GM12875 (cell line): ENCODE data around the gene ABCB9.

Source experiments
- H3K4me3 ChIP-seq: one replicate; pipeline ENCODE4 v1.5.1; 2011; ENCODE audit warnings: low read depth, low read length, control low read depth
- TF ChIP-seq, protein P1 (sequence below): IDR thresholded peaks from 2 replicates; pipeline ENCODE4 v1.5.1; 2011; ENCODE audit warnings: low read depth, mild to moderate bottlenecking, control low read depth, inconsistent platforms, low read length, moderate library complexity, borderline replicate concordance; ENCODE audit not compliant: insufficient read depth

Gene ABCB9

DNA sequence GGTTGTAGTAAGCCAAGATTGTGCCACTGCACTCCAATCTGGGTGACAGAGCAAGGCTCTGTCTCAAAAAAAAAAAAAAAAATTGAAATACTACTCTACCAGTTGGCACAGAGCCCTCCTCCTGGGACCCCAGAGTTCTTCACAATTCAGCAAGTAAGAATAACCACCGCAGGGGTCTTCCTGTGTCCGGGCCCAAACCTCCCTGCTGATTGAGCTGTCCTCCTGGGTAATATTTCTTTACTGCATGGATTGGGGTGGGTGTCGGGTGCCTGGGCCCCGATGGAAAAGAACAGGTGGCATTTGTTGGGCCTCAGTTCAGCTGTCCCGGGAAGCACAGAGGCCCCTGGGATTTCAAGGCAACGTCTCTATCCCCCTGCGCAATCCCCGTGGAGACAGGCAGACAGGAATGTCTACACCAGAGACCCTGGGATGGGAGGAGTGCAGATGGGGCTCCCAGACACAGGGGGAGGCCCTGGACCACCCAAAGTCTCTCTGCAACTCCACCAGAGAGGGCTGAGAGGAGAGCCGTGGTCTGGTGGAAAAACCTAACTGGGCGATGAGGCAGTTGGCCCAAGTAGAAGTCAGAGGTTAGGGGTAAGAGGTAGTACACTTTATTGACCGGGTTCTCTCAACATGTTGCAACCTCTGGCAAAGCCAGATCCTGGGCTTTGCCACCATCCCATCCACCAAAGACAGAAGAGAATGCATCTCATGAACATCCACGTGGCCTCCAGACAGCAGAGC, 37.7 kb downstream of the ABCB9 start:
- TF ChIP-seq, protein P1, sequence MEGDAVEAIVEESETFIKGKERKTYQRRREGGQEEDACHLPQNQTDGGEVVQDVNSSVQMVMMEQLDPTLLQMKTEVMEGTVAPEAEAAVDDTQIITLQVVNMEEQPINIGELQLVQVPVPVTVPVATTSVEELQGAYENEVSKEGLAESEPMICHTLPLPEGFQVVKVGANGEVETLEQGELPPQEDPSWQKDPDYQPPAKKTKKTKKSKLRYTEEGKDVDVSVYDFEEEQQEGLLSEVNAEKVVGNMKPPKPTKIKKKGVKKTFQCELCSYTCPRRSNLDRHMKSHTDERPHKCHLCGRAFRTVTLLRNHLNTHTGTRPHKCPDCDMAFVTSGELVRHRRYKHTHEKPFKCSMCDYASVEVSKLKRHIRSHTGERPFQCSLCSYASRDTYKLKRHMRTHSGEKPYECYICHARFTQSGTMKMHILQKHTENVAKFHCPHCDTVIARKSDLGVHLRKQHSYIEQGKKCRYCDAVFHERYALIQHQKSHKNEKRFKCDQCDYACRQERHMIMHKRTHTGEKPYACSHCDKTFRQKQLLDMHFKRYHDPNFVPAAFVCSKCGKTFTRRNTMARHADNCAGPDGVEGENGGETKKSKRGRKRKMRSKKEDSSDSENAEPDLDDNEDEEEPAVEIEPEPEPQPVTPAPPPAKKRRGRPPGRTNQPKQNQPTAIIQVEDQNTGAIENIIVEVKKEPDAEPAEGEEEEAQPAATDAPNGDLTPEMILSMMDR, result no peak
- H3K4me3 ChIP-seq, result no peak overlapping the region

DNA sequence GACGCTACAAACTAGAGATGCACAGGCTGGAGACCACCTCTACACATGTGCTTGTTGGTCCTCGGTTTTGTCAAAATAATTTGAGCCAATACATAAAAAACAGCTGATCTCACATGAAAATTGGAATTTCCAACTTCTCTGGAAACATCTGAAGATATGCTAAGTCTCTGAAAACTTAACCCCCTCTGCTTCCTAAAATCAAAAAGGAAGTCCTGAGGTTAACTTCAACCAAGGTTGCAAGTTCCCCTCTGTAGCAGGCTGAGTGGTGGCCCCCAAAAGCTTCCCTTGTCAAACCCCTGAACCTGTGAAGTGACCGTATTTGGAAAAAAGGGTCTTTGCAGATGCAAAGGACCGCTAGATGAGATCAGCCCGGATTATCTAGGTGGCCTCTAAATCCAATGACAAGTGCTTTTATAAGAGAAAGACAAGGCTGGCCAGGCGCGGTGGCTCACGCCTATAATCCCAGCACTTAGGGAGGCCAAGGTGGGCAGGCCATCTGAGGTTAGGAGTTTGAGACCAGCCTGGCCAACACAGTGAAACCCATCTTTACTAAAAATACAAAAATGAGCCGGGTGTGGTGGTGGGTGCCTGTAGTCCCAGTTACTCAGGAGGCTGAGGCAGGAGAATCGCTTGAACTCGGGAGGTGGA, 38.4 kb downstream of the ABCB9 start:
- TF ChIP-seq, protein P1, result no peak
- H3K4me3 ChIP-seq, result no peak overlapping the region

DNA sequence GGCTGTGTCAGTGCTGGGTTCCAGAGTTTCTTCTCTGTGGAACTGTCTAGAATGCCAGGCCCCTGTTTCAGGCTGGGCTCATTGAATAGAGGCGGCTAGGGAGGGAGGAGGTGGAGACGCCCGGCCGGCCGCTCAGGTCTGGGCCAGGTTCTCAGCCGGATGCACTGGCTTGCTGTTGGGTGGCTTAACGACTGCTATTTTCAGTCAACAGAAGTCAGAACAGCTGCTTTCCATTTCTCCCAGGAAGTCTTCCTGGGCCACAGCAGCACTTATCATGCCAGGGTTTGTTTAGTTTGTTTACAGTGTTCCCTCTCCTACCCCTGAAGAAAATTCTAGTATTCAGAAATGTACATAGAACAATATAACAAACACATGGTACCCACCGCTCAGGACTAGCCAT, 44.3 kb downstream of the ABCB9 start:
- no peak overlapping the region for H3K4me3 ChIP-seq

DNA sequence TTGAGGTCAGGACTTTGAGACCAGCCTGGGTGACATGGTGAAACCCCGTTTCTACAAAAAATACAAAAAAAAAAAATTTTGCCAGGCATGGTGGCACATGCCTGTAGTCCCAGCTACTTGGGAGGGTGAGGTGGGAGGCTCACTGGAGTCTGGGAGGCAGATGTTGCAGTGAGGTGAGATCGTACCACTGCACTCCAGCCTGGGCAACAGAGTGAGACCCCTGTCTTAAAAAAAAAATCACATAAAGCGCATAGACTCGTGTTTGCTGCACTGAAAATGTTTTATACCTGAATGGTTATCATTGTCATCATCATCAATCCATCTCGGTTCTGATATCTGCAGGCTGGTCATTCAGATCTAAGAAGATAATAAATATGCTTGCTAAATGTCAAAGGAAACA, 45.6 kb downstream of the ABCB9 start:
- TF ChIP-seq, protein P1, result no peak
- no peak overlapping the region for H3K4me3 ChIP-seq

More for the DNA sequence above, 44.3 kb downstream of the ABCB9 start:
- TF ChIP-seq, protein P1, result no peak

DNA sequence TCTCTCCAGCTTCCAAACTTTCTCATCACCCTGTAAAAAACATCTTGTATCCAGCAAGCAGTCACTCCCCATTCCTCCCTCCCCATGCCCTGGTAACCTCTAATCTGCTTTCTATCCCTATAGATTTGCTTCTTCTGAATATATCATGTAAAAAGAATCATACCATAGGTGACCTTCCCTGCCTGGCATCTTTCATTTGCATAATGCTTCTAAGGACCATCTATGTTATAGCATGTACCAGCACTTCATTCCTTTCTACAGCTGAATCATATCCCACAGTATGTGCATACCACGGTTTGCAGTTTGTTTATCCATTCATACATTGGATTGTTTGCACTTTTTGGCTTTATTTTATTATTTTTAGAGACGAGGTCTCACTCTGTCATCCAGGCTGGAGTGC, 47.4 kb downstream of the ABCB9 start:
- TF ChIP-seq, protein P1, result no peak
- H3K4me3 ChIP-seq, result no peak overlapping the region

DNA sequence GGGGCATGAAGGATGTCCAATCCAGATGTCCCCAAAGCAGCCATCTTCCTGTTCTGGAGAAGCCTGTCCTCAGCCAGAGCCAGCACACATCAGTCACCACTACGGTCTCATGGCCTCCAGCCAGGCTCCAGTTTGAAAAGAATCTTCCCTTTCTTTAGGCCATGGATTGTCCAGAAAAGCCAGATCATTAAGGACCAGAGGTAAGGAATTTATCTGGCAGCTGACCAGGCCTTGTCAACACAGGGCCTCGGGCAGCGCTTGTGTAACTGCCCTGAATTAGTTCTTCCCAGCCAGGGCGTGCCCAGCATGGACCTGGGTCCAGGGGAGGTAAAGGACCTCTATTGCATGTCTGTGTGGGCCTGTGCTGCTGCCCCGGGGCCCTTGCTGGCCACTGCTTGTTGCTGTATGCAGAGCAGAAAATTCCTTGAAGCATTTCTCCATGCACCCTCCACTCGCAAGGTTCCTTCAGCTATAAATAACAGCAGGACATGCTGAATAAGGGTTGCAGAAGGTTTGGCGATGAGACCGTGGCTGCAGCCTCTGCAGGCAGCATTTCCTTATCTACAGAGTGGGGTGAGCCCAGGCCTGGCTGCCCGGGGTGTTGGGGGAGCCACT, 48.6 kb downstream of the ABCB9 start:
- H3K4me3 ChIP-seq, result no peak overlapping the region
- TF ChIP-seq, protein P1, result no peak
